ENCODE results near the gene ZNF280C. TPM values are rescaled to one million over a fixed set of nuclear protein-coding genes. Genes with fewer than 3 reads are reported as not detected.

Gene ZNF280C
- total and polyA plus RNA-seq, 10 donors, result 1.3 to 6.8 (median 5.0) TPM

DNA sequence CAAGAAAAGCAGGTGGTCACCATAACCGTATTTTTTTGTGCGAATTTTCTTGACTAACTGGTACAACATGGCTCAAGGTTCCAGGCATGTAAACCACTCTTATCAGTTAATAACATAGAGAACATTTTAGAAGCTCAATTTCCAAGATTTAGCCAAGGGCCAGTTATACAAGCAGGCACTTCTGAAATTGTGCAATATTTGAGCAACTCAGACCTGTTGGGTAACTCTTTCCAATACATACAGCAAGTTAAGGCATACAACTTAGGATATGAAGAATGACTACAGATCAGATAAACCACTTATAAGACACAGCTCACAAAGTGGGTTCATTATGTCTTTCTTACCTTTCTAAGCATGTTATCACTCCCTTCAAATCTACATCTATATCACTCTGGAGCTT is 43.9 kb downstream of the ZNF280C start:
- DNase-seq, result no peak
- intact Hi-C loops (cut with DNase I; ENCODE audit: low total_unique reads), result no loop called here
- 75 to 94% (median 85%) methylated on average over 2 of the region's 2 CpGs for WGBS, 5 donors
- Histone ChIP-seq H3K27me3 (replicated peaks in 1 of 7) (no peaks in the 10 kb centered on the region), H3K4me1 (no peaks in the 10 kb centered on the region), H3K9me3 (no peaks in the 10 kb centered on the region), H3K36me3 (peaks cover 0 to 41% (median 0%) of the 10 kb centered on the region in 6 donors), H3K4me3 (no peak overlapping the region), H3K27ac (no peak overlapping the region)
- TF ChIP-seq, protein P1, sequence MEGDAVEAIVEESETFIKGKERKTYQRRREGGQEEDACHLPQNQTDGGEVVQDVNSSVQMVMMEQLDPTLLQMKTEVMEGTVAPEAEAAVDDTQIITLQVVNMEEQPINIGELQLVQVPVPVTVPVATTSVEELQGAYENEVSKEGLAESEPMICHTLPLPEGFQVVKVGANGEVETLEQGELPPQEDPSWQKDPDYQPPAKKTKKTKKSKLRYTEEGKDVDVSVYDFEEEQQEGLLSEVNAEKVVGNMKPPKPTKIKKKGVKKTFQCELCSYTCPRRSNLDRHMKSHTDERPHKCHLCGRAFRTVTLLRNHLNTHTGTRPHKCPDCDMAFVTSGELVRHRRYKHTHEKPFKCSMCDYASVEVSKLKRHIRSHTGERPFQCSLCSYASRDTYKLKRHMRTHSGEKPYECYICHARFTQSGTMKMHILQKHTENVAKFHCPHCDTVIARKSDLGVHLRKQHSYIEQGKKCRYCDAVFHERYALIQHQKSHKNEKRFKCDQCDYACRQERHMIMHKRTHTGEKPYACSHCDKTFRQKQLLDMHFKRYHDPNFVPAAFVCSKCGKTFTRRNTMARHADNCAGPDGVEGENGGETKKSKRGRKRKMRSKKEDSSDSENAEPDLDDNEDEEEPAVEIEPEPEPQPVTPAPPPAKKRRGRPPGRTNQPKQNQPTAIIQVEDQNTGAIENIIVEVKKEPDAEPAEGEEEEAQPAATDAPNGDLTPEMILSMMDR (IDR thresholded peaks at IDR 0.05 in 8 of 11, conservative IDR thresholded peaks at IDR 0.05 in 3 of 11), result no peak
- TF ChIP-seq POLR2AphosphoS5 (IDR thresholded peaks at IDR 0.05) (no peak), POLR2A (IDR thresholded peaks at IDR 0.05) (no peak)

DNA sequence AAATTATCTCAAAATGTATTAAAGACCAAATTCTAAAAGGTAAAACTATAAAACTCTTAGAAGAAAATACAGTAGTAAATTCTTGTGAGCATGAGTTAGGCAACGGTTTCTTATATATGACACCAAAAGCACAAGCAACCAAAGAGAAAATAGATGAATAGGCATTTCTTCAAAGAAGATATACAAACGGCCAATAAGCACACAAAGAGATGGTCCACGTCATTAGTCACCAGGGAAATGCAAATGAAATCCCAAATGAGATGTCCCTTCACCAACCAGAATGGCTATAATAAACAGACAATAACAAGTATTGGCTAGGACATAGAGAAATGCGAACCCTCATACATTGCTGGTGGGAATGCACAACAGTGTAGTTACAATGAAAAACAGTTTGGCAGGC is 52.4 kb downstream of the ZNF280C start:
- TF ChIP-seq, protein P1 (IDR thresholded peaks at IDR 0.05 in 8 of 11, conservative IDR thresholded peaks at IDR 0.05 in 3 of 11), result no peak
- no peak for TF ChIP-seq POLR2A (IDR thresholded peaks at IDR 0.05)
- no peak for TF ChIP-seq POLR2AphosphoS5 (IDR thresholded peaks at IDR 0.05)
- H3K9me3 ChIP-seq, result no peaks in the 10 kb centered on the region
- peaks cover 0 to 56% (median 2%) of the 10 kb centered on the region in 6 donors for H3K36me3 ChIP-seq
- no peak overlapping the region for H3K27ac ChIP-seq
- H3K4me3 ChIP-seq, result no peak overlapping the region
- intact Hi-C loops (cut with DNase I; ENCODE audit: low total_unique reads), result no loop called here
- no peak for DNase-seq
- no peaks in the 10 kb centered on the region for H3K27me3 ChIP-seq (replicated peaks in 1 of 7)
- 67 to 91% (median 74%) methylated on average over 4 of the region's 4 CpGs for WGBS, 5 donors
- H3K4me1 ChIP-seq, result no peaks in the 10 kb centered on the region

DNA sequence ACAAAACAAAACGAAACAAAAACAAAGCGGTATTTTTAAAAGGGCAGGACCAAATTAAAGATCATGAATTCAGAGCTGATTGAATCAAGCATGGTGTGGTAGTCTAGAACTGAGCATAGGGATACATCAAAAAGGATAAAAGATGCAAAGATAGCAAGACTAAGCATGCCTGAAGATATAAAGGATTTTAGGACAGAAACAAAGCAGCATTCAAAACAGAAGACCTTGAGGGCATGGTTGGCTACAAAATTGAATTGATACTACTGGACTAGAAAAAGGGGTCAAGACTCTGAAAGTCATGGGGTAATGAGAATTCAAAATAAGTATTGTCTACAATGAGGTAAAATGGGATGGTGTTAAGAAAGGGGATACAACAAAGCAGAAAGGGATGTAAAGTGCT is 55.3 kb downstream of the ZNF280C start:
- Histone ChIP-seq H3K27me3 (replicated peaks in 1 of 7) (no peaks in the 10 kb centered on the region), H3K4me3 (no peak overlapping the region), H3K36me3 (peaks cover 0 to 61% (median 2%) of the 10 kb centered on the region in 6 donors), H3K27ac (no peak overlapping the region), H3K9me3 (no peaks in the 10 kb centered on the region), H3K4me1 (no peaks in the 10 kb centered on the region)
- TF ChIP-seq POLR2A (IDR thresholded peaks at IDR 0.05) (no peak), POLR2AphosphoS5 (IDR thresholded peaks at IDR 0.05) (no peak)
- TF ChIP-seq, protein P1 (IDR thresholded peaks at IDR 0.05 in 8 of 11, conservative IDR thresholded peaks at IDR 0.05 in 3 of 11), result no peak
- intact Hi-C loops (cut with DNase I; ENCODE audit: low total_unique reads), result no loop called here
- WGBS, 5 donors, result 78 to 100% (median 93%) methylated on average over 2 of the region's 2 CpGs
- DNase-seq, result no peak

DNA sequence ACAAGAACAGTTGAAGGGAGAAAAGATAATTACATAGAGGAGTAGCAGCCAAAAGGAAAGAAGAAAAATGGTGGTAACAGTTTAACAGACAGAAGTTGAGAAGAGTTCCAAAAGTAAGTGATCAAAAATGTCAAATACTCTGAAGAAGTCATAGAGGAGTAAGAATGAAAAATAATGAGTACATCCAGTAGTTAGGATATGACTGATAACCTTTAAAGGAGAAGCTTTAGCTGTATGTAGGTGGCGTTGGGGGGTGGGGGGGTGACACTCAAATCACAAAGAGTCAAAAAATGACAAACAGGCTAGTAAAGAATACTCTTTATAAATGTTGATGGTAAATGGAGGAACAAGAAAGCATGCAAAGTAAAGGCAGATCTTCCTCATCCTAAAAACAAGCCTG is 56.3 kb downstream of the ZNF280C start:
- Histone ChIP-seq H3K27me3 (replicated peaks in 1 of 7) (no peaks in the 10 kb centered on the region), H3K27ac (no peak overlapping the region), H3K9me3 (no peaks in the 10 kb centered on the region), H3K4me3 (no peak overlapping the region), H3K36me3 (peaks cover 0 to 55% (median 2%) of the 10 kb centered on the region in 6 donors), H3K4me1 (no peaks in the 10 kb centered on the region)
- WGBS, 5 donors, result 48 to 100% (median 71%) methylated on average over 1 of the region's 1 CpG
- no peak for DNase-seq
- TF ChIP-seq POLR2A (IDR thresholded peaks at IDR 0.05) (no peak), POLR2AphosphoS5 (IDR thresholded peaks at IDR 0.05) (no peak)
- TF ChIP-seq, protein P1 (IDR thresholded peaks at IDR 0.05 in 8 of 11, conservative IDR thresholded peaks at IDR 0.05 in 3 of 11), result no peak
- intact Hi-C loops (cut with DNase I; ENCODE audit: low total_unique reads), result no loop called here

Measured in spleen (tissue), 11 donors.